ENCODE data around the gene ANKS3.

Gene ANKS3

GRCh38 chr16:4733211-4733742 lies 794 bp downstream of the ANKS3 start:
- H3K36me3 ChIP-seq (ENCODE audit: control insufficient read depth in 5 of 5, insufficient read depth in 5 of 5, low read length in 5 of 5) = peaks cover 0 to 22% (median 16%) of the 10 kb centered on the region in 5 donors
- H3K4me3 ChIP-seq (ENCODE audit: low read depth in 1 of 5, low read length in 5 of 5) = peak overlapping the region; percentile 69 to 95 (median 91)
- no peaks in the 10 kb centered on the region for H3K9me3 ChIP-seq (ENCODE audit: control insufficient read depth in 5 of 5, low read length in 5 of 5)
- H3K27ac ChIP-seq (ENCODE audit: low read depth, low read length) = peak overlapping the region; percentile 30
- H3K27me3 ChIP-seq (ENCODE audit: control insufficient read depth in 5 of 5, insufficient read depth in 4 of 5, low read length in 5 of 5) = peaks cover 0 to 7% (median 0%) of the 10 kb centered on the region in 5 donors
- H3K9ac ChIP-seq (ENCODE audit: low read length in 5 of 5) = peak overlapping the region in 4 of 5 donors; percentile 84 to 95 (median 90)
- H3K4me1 ChIP-seq (ENCODE audit: control insufficient read depth in 5 of 5, insufficient read depth in 5 of 5, low read length in 5 of 5) = peaks cover 0 to 20% (median 19%) of the 10 kb centered on the region in 5 donors

- H3K36me3 ChIP-seq (ENCODE audit: control insufficient read depth in 5 of 5, insufficient read depth in 5 of 5, low read length in 5 of 5) = peaks cover 0 to 48% (median 39%) of the 10 kb centered on the region in 5 donors
- H3K27me3 ChIP-seq (ENCODE audit: control insufficient read depth in 5 of 5, insufficient read depth in 4 of 5, low read length in 5 of 5) = no peaks in the 10 kb centered on the region
- peaks cover 2 to 14% (median 12%) of the 10 kb centered on the region in 5 donors for H3K4me1 ChIP-seq (ENCODE audit: control insufficient read depth in 5 of 5, insufficient read depth in 5 of 5, low read length in 5 of 5)
- no peak overlapping the region for H3K9ac ChIP-seq (ENCODE audit: low read length in 5 of 5)
- H3K27ac ChIP-seq (ENCODE audit: low read depth, low read length) = no peak overlapping the region
- no peak overlapping the region for H3K4me3 ChIP-seq (ENCODE audit: low read depth in 1 of 5, low read length in 5 of 5)
- H3K9me3 ChIP-seq (ENCODE audit: control insufficient read depth in 5 of 5, low read length in 5 of 5) = no peaks in the 10 kb centered on the region
Observed at GRCh38 chr16:4729876-4730275, 4.2 kb downstream of the ANKS3 start.

DNA sequence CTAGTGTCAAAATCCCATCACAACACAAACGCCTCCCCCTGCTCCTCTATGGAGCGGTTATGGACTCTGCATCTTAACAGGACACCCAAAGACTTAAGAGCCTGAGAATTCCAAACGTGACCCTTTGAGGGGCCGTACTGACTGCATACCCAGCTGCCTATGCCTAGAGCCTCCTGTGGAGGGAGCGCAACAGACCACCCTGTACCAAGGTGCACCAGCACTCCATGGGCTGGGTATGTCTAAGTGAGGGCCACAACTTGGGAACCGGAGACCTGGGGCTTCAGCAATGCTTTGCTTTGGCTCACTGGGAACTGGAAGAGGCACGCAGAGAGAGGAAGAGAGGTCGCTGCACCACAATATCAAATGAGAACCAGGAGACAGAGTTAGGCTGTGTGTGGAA lies 5.4 kb downstream of the ANKS3 start:
- peaks cover 5 to 59% (median 48%) of the 10 kb centered on the region in 5 donors for H3K36me3 ChIP-seq (ENCODE audit: control insufficient read depth in 5 of 5, insufficient read depth in 5 of 5, low read length in 5 of 5)
- H3K4me3 ChIP-seq (ENCODE audit: low read depth in 1 of 5, low read length in 5 of 5) = no peak overlapping the region
- no peak overlapping the region for H3K9ac ChIP-seq (ENCODE audit: low read length in 5 of 5)
- no peak overlapping the region for H3K27ac ChIP-seq (ENCODE audit: low read depth, low read length)
- no peaks in the 10 kb centered on the region for H3K27me3 ChIP-seq (ENCODE audit: control insufficient read depth in 5 of 5, insufficient read depth in 4 of 5, low read length in 5 of 5)
- peaks cover 2 to 11% (median 6%) of the 10 kb centered on the region in 5 donors for H3K4me1 ChIP-seq (ENCODE audit: control insufficient read depth in 5 of 5, insufficient read depth in 5 of 5, low read length in 5 of 5)
- H3K9me3 ChIP-seq (ENCODE audit: control insufficient read depth in 5 of 5, low read length in 5 of 5) = no peaks in the 10 kb centered on the region

DNA sequence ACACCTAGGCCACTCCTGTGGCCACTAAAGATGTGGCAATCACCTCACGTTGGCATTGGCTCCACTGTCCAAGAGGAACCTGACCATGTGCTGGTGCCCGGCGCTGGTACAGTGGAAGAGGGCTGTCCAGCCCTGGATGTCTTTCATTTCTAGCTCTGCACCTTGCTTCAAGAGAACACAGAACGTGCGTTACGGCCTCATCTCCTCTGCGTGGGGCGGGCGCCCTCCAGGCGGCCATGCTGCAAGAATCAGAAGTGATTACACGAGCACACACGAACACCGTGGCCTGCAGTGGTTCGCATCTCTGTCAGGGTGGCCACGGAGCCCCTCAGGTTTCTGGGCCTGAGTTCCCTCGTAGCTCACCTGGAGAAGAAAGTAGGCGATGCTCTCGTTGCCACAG lies 7.5 kb downstream of the ANKS3 start:
- H3K9me3 ChIP-seq (ENCODE audit: control insufficient read depth in 5 of 5, low read length in 5 of 5) = no peaks in the 10 kb centered on the region
- no peaks in the 10 kb centered on the region for H3K27me3 ChIP-seq (ENCODE audit: control insufficient read depth in 5 of 5, insufficient read depth in 4 of 5, low read length in 5 of 5)
- H3K9ac ChIP-seq (ENCODE audit: low read length in 5 of 5) = no peak overlapping the region
- H3K36me3 ChIP-seq (ENCODE audit: control insufficient read depth in 5 of 5, insufficient read depth in 5 of 5, low read length in 5 of 5) = peaks cover 5 to 67% (median 54%) of the 10 kb centered on the region in 5 donors
- no peak overlapping the region for H3K4me3 ChIP-seq (ENCODE audit: low read depth in 1 of 5, low read length in 5 of 5)
- no peak overlapping the region for H3K27ac ChIP-seq (ENCODE audit: low read depth, low read length)
- H3K4me1 ChIP-seq (ENCODE audit: control insufficient read depth in 5 of 5, insufficient read depth in 5 of 5, low read length in 5 of 5) = peaks cover 0 to 2% (median 0%) of the 10 kb centered on the region in 5 donors

DNA sequence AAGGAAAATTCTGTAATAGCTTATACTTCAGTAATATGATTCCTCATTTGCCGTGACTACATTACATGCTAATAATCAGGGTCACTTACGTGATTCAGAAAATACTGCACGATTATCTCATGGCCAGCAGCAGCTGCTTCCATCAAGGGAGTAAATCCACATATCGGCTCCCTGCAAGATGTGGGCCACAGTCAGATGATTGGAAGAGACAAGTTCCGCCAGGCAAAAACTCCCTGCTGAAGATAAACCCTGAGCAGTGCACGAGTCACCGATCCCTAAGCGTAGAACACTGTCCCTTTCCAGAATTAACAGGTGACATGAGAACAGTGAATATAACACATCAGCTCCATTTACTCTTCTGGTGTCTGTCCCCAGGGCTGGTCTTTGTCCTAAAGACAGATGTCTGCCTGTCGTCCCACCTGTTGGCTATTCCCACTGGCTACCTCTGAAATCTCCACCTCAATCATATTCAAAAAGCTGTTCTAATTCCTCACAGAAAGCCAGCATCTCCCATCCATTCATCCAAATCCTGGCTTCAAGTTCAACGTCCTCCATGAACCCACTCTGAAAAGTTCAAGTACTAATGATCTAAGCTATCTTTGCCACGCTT lies 9.3 kb downstream of the ANKS3 start:
- peaks cover 0 to 2% (median 0%) of the 10 kb centered on the region in 5 donors for H3K4me1 ChIP-seq (ENCODE audit: control insufficient read depth in 5 of 5, insufficient read depth in 5 of 5, low read length in 5 of 5)
- H3K36me3 ChIP-seq (ENCODE audit: control insufficient read depth in 5 of 5, insufficient read depth in 5 of 5, low read length in 5 of 5) = peaks cover 5 to 57% (median 46%) of the 10 kb centered on the region in 5 donors
- no peak overlapping the region for H3K27ac ChIP-seq (ENCODE audit: low read depth, low read length)
- no peak overlapping the region for H3K9ac ChIP-seq (ENCODE audit: low read length in 5 of 5)
- H3K4me3 ChIP-seq (ENCODE audit: low read depth in 1 of 5, low read length in 5 of 5) = no peak overlapping the region
- H3K9me3 ChIP-seq (ENCODE audit: control insufficient read depth in 5 of 5, low read length in 5 of 5) = no peaks in the 10 kb centered on the region
- H3K27me3 ChIP-seq (ENCODE audit: control insufficient read depth in 5 of 5, insufficient read depth in 4 of 5, low read length in 5 of 5) = no peaks in the 10 kb centered on the region

- H3K36me3 ChIP-seq (ENCODE audit: control insufficient read depth in 5 of 5, insufficient read depth in 5 of 5, low read length in 5 of 5) = peaks cover 5 to 55% (median 40%) of the 10 kb centered on the region in 5 donors
Observed at GRCh38 chr16:4723071-4723767, 10.9 kb downstream of the ANKS3 start.

DNA sequence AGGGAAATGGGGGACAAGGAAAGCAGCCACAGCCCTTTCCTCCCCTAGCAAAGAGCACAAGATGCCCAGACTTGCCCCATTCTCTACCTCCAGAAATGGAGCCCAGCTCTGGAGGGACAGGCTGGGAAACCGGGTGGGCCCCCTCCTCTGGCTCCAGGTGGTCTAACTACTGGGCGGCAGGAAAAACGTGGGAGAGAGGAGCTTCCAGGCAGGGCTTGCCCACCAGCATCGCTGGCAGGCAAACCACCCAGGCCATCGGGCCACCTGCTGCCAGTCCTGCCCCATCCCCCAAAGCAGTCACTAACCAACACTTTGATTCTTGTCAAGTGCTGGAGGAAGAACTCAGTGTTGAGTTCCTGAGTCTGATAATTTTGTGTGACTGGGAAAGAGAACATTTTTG lies 15.6 kb downstream of the ANKS3 start:
- Histone ChIP-seq H3K36me3 (ENCODE audit: control insufficient read depth in 5 of 5, insufficient read depth in 5 of 5, low read length in 5 of 5) (peaks cover 2 to 38% (median 30%) of the 10 kb centered on the region in 5 donors), H3K4me1 (ENCODE audit: control insufficient read depth in 5 of 5, insufficient read depth in 5 of 5, low read length in 5 of 5) (no peaks in the 10 kb centered on the region), H3K9me3 (ENCODE audit: control insufficient read depth in 5 of 5, low read length in 5 of 5) (no peaks in the 10 kb centered on the region), H3K27ac (ENCODE audit: low read depth, low read length) (no peak overlapping the region), H3K9ac (ENCODE audit: low read length in 5 of 5) (no peak overlapping the region), H3K27me3 (ENCODE audit: control insufficient read depth in 5 of 5, insufficient read depth in 4 of 5, low read length in 5 of 5) (no peaks in the 10 kb centered on the region), H3K4me3 (ENCODE audit: low read depth in 1 of 5, low read length in 5 of 5) (no peak overlapping the region)

More at GRCh38 chr16:4723071-4723767, 10.9 kb downstream of the ANKS3 start:
- Histone ChIP-seq H3K27me3 (ENCODE audit: control insufficient read depth in 5 of 5, insufficient read depth in 4 of 5, low read length in 5 of 5) (no peaks in the 10 kb centered on the region), H3K27ac (ENCODE audit: low read depth, low read length) (no peak overlapping the region), H3K4me1 (ENCODE audit: control insufficient read depth in 5 of 5, insufficient read depth in 5 of 5, low read length in 5 of 5) (peaks cover 0 to 2% (median 0%) of the 10 kb centered on the region in 5 donors), H3K4me3 (ENCODE audit: low read depth in 1 of 5, low read length in 5 of 5) (no peak overlapping the region), H3K9ac (ENCODE audit: low read length in 5 of 5) (no peak overlapping the region), H3K9me3 (ENCODE audit: control insufficient read depth in 5 of 5, low read length in 5 of 5) (no peaks in the 10 kb centered on the region)

- Histone ChIP-seq H3K4me3 (ENCODE audit: low read depth in 1 of 5, low read length in 5 of 5) (no peak overlapping the region), H3K36me3 (ENCODE audit: control insufficient read depth in 5 of 5, insufficient read depth in 5 of 5, low read length in 5 of 5) (peaks cover 8 to 55% (median 40%) of the 10 kb centered on the region in 5 donors), H3K9me3 (ENCODE audit: control insufficient read depth in 5 of 5, low read length in 5 of 5) (no peaks in the 10 kb centered on the region), H3K4me1 (ENCODE audit: control insufficient read depth in 5 of 5, insufficient read depth in 5 of 5, low read length in 5 of 5) (no peaks in the 10 kb centered on the region), H3K27me3 (ENCODE audit: control insufficient read depth in 5 of 5, insufficient read depth in 4 of 5, low read length in 5 of 5) (no peaks in the 10 kb centered on the region), H3K27ac (ENCODE audit: low read depth, low read length) (no peak overlapping the region), H3K9ac (ENCODE audit: low read length in 5 of 5) (peak overlapping the region in 1 of 5 donors; percentile 11)
Observed at GRCh38 chr16:4714996-4715395, 19.1 kb downstream of the ANKS3 start.

DNA sequence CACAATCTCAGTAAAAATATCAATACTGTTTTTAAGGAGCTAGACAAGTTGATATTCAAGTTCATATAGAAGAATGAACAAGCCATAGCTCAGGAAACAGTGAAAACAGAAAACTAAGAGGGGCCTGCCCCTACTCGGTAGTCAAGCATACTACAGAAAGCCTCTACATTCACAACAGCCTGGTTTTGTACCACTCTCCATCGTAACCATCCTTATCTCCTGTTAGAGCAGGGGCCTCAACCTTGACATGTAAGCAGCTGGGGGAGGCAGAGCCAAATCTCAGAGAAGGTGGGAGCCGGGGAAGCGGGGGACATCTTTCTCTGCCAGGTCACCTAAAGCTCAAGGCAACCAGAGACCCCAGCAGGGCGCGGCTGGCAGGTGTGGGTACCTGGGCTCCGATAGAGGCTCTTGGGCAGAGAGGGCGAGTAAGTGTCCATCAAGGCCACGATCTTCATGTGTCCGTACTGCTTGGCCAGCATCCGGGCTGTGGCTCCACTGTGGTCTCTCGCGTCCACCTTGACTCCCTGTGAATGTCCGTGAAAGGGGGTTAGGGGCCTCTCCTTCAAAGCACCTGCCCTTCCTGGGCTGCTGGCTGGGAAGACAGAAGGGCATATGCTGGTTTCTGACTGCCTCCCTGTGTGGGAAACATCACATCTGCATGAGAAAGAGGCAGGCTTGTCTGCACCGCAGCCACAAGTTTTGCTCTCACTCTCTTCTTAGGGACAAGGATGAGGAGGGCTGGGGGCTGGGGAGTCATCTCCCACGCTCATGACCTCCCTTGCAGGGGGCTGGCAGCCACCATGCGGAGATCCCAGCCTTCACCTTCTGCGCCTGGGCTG lies 20.2 kb downstream of the ANKS3 start:
- Histone ChIP-seq H3K27ac (ENCODE audit: low read depth, low read length) (no peak overlapping the region), H3K4me1 (ENCODE audit: control insufficient read depth in 5 of 5, insufficient read depth in 5 of 5, low read length in 5 of 5) (no peaks in the 10 kb centered on the region), H3K9ac (ENCODE audit: low read length in 5 of 5) (no peak overlapping the region), H3K9me3 (ENCODE audit: control insufficient read depth in 5 of 5, low read length in 5 of 5) (no peaks in the 10 kb centered on the region), H3K4me3 (ENCODE audit: low read depth in 1 of 5, low read length in 5 of 5) (no peak overlapping the region), H3K27me3 (ENCODE audit: control insufficient read depth in 5 of 5, insufficient read depth in 4 of 5, low read length in 5 of 5) (no peaks in the 10 kb centered on the region), H3K36me3 (ENCODE audit: control insufficient read depth in 5 of 5, insufficient read depth in 5 of 5, low read length in 5 of 5) (peaks cover 8 to 56% (median 40%) of the 10 kb centered on the region in 5 donors)
